Measurements from ENCODE around the gene TRAPPC2L. TPM values are rescaled to one million over a fixed set of nuclear protein-coding genes. Genes with fewer than 3 reads are reported as not detected.

The TRAPPC2L gene
- total RNA-seq, 1 donor from 2014 or later: 59.1 TPM

DNA sequence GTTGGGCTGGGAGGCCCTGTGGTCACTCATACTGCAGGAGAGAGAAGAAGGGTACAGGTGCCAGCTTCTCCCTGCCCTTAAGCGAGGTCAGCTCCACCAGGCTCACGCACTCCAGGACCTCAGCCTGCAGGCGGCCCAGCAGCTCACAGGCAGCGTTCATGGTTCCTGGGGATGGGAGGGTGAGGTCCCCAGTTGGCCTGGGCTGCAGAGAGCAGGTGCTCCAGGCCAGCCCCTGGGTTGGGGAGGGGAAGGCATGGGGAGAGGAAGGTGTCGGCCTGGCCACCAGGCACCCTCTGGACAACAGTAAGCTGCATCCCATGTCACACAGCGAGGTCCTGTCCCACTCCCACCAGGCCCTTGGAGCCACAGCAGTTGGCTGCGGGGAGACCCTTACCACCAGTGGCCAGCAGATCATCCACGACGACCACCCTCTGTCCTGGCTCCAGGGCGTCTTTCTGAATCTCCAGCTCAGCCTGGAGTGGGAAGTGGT lies 47.2 kb upstream of the TRAPPC2L start:
- H3K4me3 Mint-ChIP-seq (ENCODE audit: unreplicated experiment): peak overlapping the region; percentile 89

DNA sequence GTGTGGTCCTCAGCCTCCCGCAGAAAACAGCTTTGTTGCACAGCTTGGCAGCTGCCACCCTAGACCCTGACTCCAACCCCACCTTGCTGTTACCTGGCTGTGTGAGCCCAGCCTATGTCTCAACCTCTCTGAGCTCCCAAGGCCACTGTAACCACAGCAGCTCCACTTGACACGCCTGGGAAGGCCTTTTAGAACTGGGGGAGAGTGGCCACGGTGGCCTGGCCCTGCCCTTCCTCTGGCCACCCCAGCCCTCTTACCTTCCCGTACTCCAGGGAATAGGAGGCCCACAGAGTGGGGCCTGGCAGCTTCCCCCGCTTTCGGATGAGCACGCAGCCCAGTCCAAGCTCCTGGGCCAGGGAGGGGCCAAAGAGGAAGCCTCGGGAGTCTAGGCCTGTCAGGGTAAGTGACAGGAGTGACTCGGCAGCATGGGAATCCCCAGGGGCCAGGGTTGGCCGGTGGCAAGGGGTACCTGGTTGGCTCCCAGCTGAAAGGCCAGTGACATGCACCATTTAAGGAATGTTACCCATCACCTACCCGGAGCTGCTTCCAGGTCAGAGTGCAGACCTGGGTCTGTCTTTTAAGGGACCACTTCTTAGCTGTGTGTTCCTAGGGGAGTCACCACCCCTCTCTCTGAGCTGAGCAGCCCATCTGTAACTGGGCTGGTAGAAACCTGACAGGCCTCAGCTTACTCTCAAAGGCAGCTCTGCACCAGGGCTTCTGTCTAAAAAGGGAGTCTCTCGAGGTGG lies 46.6 kb upstream of the TRAPPC2L start:
- Histone ChIP-seq H3K4me3 (ENCODE audit: insufficient read depth, low read depth, low read length) (peak overlapping the region; percentile 67), H3K9ac (ENCODE audit: low read length) (peak overlapping the region; percentile 83), H2AFZ (ENCODE audit: low read depth, low read length) (no peak overlapping the region), H3K4me1 (ENCODE audit: insufficient read depth, low read length) (peaks cover 19% of the 10 kb centered on the region), H3K36me3 (ENCODE audit: insufficient read depth, low read length) (peaks cover 3% of the 10 kb centered on the region), H4K20me1 (ENCODE audit: insufficient read depth, low read length) (peaks cover 35% of the 10 kb centered on the region), H3K27ac (ENCODE audit: low read depth, low read length) (peak overlapping the region; percentile 77), H3K79me2 (ENCODE audit: insufficient read depth, low read length) (peaks cover 36% of the 10 kb centered on the region), H3K4me2 (ENCODE audit: low read length) (peak overlapping the region; percentile 98), H3K9me3 (ENCODE audit: insufficient read depth, low read depth, low read length) (no peaks in the 10 kb centered on the region), H3K27me3 (ENCODE audit: insufficient read depth, low read length) (no peaks in the 10 kb centered on the region)
- TF ChIP-seq, protein P1, sequence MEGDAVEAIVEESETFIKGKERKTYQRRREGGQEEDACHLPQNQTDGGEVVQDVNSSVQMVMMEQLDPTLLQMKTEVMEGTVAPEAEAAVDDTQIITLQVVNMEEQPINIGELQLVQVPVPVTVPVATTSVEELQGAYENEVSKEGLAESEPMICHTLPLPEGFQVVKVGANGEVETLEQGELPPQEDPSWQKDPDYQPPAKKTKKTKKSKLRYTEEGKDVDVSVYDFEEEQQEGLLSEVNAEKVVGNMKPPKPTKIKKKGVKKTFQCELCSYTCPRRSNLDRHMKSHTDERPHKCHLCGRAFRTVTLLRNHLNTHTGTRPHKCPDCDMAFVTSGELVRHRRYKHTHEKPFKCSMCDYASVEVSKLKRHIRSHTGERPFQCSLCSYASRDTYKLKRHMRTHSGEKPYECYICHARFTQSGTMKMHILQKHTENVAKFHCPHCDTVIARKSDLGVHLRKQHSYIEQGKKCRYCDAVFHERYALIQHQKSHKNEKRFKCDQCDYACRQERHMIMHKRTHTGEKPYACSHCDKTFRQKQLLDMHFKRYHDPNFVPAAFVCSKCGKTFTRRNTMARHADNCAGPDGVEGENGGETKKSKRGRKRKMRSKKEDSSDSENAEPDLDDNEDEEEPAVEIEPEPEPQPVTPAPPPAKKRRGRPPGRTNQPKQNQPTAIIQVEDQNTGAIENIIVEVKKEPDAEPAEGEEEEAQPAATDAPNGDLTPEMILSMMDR (IDR thresholded peaks at IDR 0.05; ENCODE audit: insufficient read depth, low read depth, low read length): no peak
- TF ChIP-seq EZH2 (IDR thresholded peaks at IDR 0.05; ENCODE audit: insufficient read depth, low read length): no peak
- DNase-seq (ENCODE audit: low read depth) (no peak), FAIRE-seq (no peak)
- no peaks in the 10 kb centered on the region for H3K27me3 Mint-ChIP-seq (ENCODE audit: low read depth, unreplicated experiment)
- no peaks in the 10 kb centered on the region for H3K9me3 Mint-ChIP-seq (ENCODE audit: unreplicated experiment)
- H3K4me1 Mint-ChIP-seq (ENCODE audit: low read depth, unreplicated experiment): peaks cover 2% of the 10 kb centered on the region
- peaks cover 2% of the 10 kb centered on the region for H3K36me3 Mint-ChIP-seq (ENCODE audit: low read depth, unreplicated experiment)
- H3K27ac Mint-ChIP-seq (ENCODE audit: unreplicated experiment): peak overlapping the region; percentile 77
- H3K4me3 Mint-ChIP-seq (ENCODE audit: unreplicated experiment): peak overlapping the region; percentile 89

More for the DNA sequence above, 47.2 kb upstream of the TRAPPC2L start:
- H3K4me2 ChIP-seq (ENCODE audit: low read length): peak overlapping the region; percentile 98
- no peaks in the 10 kb centered on the region for H3K9me3 ChIP-seq (ENCODE audit: insufficient read depth, low read depth, low read length)
- H3K9ac ChIP-seq (ENCODE audit: low read length): peak overlapping the region; percentile 83
- H3K27ac ChIP-seq (ENCODE audit: low read depth, low read length): no peak overlapping the region
- Mint-ChIP-seq H3K27me3 (ENCODE audit: low read depth, unreplicated experiment) (no peaks in the 10 kb centered on the region), H3K4me1 (ENCODE audit: low read depth, unreplicated experiment) (peaks cover 2% of the 10 kb centered on the region), H3K36me3 (ENCODE audit: low read depth, unreplicated experiment) (peaks cover 2% of the 10 kb centered on the region), H3K27ac (ENCODE audit: unreplicated experiment) (no peak overlapping the region), H3K9me3 (ENCODE audit: unreplicated experiment) (no peaks in the 10 kb centered on the region)
- peaks cover 38% of the 10 kb centered on the region for H4K20me1 ChIP-seq (ENCODE audit: insufficient read depth, low read length)
- peaks cover 43% of the 10 kb centered on the region for H3K79me2 ChIP-seq (ENCODE audit: insufficient read depth, low read length)
- no peak overlapping the region for H2AFZ ChIP-seq (ENCODE audit: low read depth, low read length)
- peaks cover 24% of the 10 kb centered on the region for H3K4me1 ChIP-seq (ENCODE audit: insufficient read depth, low read length)
- TF ChIP-seq EZH2 (IDR thresholded peaks at IDR 0.05; ENCODE audit: insufficient read depth, low read length): no peak
- TF ChIP-seq, protein P1 (IDR thresholded peaks at IDR 0.05; ENCODE audit: insufficient read depth, low read depth, low read length): no peak
- FAIRE-seq (no peak), DNase-seq (ENCODE audit: low read depth) (no peak)
- H3K27me3 ChIP-seq (ENCODE audit: insufficient read depth, low read length): no peaks in the 10 kb centered on the region
- no peak overlapping the region for H3K4me3 ChIP-seq (ENCODE audit: insufficient read depth, low read depth, low read length)
- peaks cover 3% of the 10 kb centered on the region for H3K36me3 ChIP-seq (ENCODE audit: insufficient read depth, low read length)
